Activated T-cell treated with anti-CD3 and anti-CD28 coated beads, Interleukin-2, amount 50 U/mL, for 24 hours (primary cell): ENCODE results near the gene FKBP4.

Experiments
- DNase-seq: peaks from one replicate; pipeline ENCODE4 v3.0.0-alpha.2; 2020
- H3K27ac Mint-ChIP-seq: 2 replicates; pipeline ENCODE4 v1.8.0; 2020; ENCODE audit warnings: mild to moderate bottlenecking, mixed read lengths
- H3K27me3 Mint-ChIP-seq: 2 replicates; pipeline ENCODE4 v1.8.0; 2020; ENCODE audit warnings: mixed read lengths
- H3K36me3 Mint-ChIP-seq: 2 replicates; pipeline ENCODE4 v1.8.0; 2020; ENCODE audit warnings: low read depth, mixed read lengths
- H3K4me1 Mint-ChIP-seq: 2 replicates; pipeline ENCODE4 v1.8.0; 2020; ENCODE audit warnings: low read depth, mixed read lengths
- H3K4me3 Mint-ChIP-seq: 2 replicates; pipeline ENCODE4 v1.8.0; 2020; ENCODE audit warnings: mild to moderate bottlenecking, moderate library complexity, mixed read lengths
- H3K9me3 Mint-ChIP-seq: 2 replicates; pipeline ENCODE4 v1.8.0; 2020; ENCODE audit warnings: mixed read lengths

Gene FKBP4

GRCh38 chr12:2813214-2814185 lies 18.7 kb downstream of the FKBP4 start:
- peaks cover 34% of the 10 kb centered on the region for H3K4me1 Mint-ChIP-seq
- no peaks in the 10 kb centered on the region for H3K27me3 Mint-ChIP-seq
- peak overlapping the region; percentile 100 for H3K27ac Mint-ChIP-seq
- no peaks in the 10 kb centered on the region for H3K9me3 Mint-ChIP-seq
- peaks cover 56% of the 10 kb centered on the region for H3K36me3 Mint-ChIP-seq
- H3K4me3 Mint-ChIP-seq: peak overlapping the region; percentile 99
- no peak for DNase-seq

- H3K9me3 Mint-ChIP-seq: no peaks in the 10 kb centered on the region
- no peak overlapping the region for H3K4me3 Mint-ChIP-seq
- no peak overlapping the region for H3K27ac Mint-ChIP-seq
- no peak for DNase-seq
- H3K4me1 Mint-ChIP-seq: peaks cover 12% of the 10 kb centered on the region
- peaks cover 88% of the 10 kb centered on the region for H3K36me3 Mint-ChIP-seq
- H3K27me3 Mint-ChIP-seq: no peaks in the 10 kb centered on the region
Measured at GRCh38 chr12:2819810-2820209, 25.0 kb downstream of the FKBP4 start.

- no peak overlapping the region for H3K27ac Mint-ChIP-seq
- peaks cover 7% of the 10 kb centered on the region for H3K4me1 Mint-ChIP-seq
- H3K27me3 Mint-ChIP-seq: no peaks in the 10 kb centered on the region
- peaks cover 90% of the 10 kb centered on the region for H3K36me3 Mint-ChIP-seq
- no peaks in the 10 kb centered on the region for H3K9me3 Mint-ChIP-seq
- H3K4me3 Mint-ChIP-seq: no peak overlapping the region
- no peak for DNase-seq
Measured at GRCh38 chr12:2820432-2820831, 25.7 kb downstream of the FKBP4 start.

GRCh38 chr12:2823483-2823882 lies 28.7 kb downstream of the FKBP4 start:
- no peaks in the 10 kb centered on the region for H3K27me3 Mint-ChIP-seq
- DNase-seq: no peak
- H3K4me1 Mint-ChIP-seq: no peaks in the 10 kb centered on the region
- H3K36me3 Mint-ChIP-seq: peaks cover 96% of the 10 kb centered on the region
- no peak overlapping the region for H3K4me3 Mint-ChIP-seq
- no peak overlapping the region for H3K27ac Mint-ChIP-seq
- no peaks in the 10 kb centered on the region for H3K9me3 Mint-ChIP-seq

GRCh38 chr12:2824541-2824940 lies 29.8 kb downstream of the FKBP4 start:
- DNase-seq: no peak
- no peaks in the 10 kb centered on the region for H3K4me1 Mint-ChIP-seq
- H3K9me3 Mint-ChIP-seq: no peaks in the 10 kb centered on the region
- H3K36me3 Mint-ChIP-seq: peaks cover 99% of the 10 kb centered on the region
- H3K27ac Mint-ChIP-seq: no peak overlapping the region
- no peaks in the 10 kb centered on the region for H3K27me3 Mint-ChIP-seq
- H3K4me3 Mint-ChIP-seq: no peak overlapping the region

- Mint-ChIP-seq H3K36me3 (peaks cover 96% of the 10 kb centered on the region), H3K4me1 (no peaks in the 10 kb centered on the region), H3K9me3 (no peaks in the 10 kb centered on the region), H3K27ac (no peak overlapping the region), H3K4me3 (no peak overlapping the region), H3K27me3 (no peaks in the 10 kb centered on the region)
- no peak for DNase-seq
Measured at GRCh38 chr12:2825132-2825531, 30.4 kb downstream of the FKBP4 start.

- Mint-ChIP-seq H3K4me1 (no peaks in the 10 kb centered on the region), H3K36me3 (peaks cover 96% of the 10 kb centered on the region), H3K27ac (no peak overlapping the region), H3K9me3 (no peaks in the 10 kb centered on the region), H3K27me3 (no peaks in the 10 kb centered on the region), H3K4me3 (no peak overlapping the region)
- DNase-seq: no peak
Measured at GRCh38 chr12:2826036-2826435, 31.3 kb downstream of the FKBP4 start.

- Mint-ChIP-seq H3K4me3 (no peak overlapping the region), H3K36me3 (peaks cover 94% of the 10 kb centered on the region), H3K27me3 (no peaks in the 10 kb centered on the region), H3K27ac (peak overlapping the region; percentile 53), H3K9me3 (no peaks in the 10 kb centered on the region), H3K4me1 (no peaks in the 10 kb centered on the region)
- DNase-seq: no peak
Measured at GRCh38 chr12:2826721-2827515, 32.1 kb downstream of the FKBP4 start.

GRCh38 chr12:2829275-2829674 lies 34.5 kb downstream of the FKBP4 start:
- Mint-ChIP-seq H3K27me3 (no peaks in the 10 kb centered on the region), H3K9me3 (no peaks in the 10 kb centered on the region), H3K36me3 (peaks cover 79% of the 10 kb centered on the region), H3K4me1 (peaks cover 4% of the 10 kb centered on the region), H3K27ac (no peak overlapping the region), H3K4me3 (no peak overlapping the region)
- no peak for DNase-seq

- Mint-ChIP-seq H3K27me3 (no peaks in the 10 kb centered on the region), H3K4me3 (no peak overlapping the region), H3K4me1 (peaks cover 6% of the 10 kb centered on the region), H3K27ac (peak overlapping the region; percentile 13), H3K36me3 (peaks cover 60% of the 10 kb centered on the region), H3K9me3 (no peaks in the 10 kb centered on the region)
- DNase-seq: no peak
Measured at GRCh38 chr12:2832550-2833127, 37.9 kb downstream of the FKBP4 start.

GRCh38 chr12:2833327-2833726 lies 38.6 kb downstream of the FKBP4 start:
- no peak overlapping the region for H3K27ac Mint-ChIP-seq
- H3K4me3 Mint-ChIP-seq: no peak overlapping the region
- H3K27me3 Mint-ChIP-seq: no peaks in the 10 kb centered on the region
- no peaks in the 10 kb centered on the region for H3K9me3 Mint-ChIP-seq
- H3K36me3 Mint-ChIP-seq: peaks cover 60% of the 10 kb centered on the region
- H3K4me1 Mint-ChIP-seq: peaks cover 6% of the 10 kb centered on the region
- no peak for DNase-seq

GRCh38 chr12:2833810-2834209 lies 39.0 kb downstream of the FKBP4 start:
- Mint-ChIP-seq H3K27ac (no peak overlapping the region), H3K4me1 (peaks cover 6% of the 10 kb centered on the region), H3K4me3 (no peak overlapping the region), H3K27me3 (no peaks in the 10 kb centered on the region), H3K9me3 (no peaks in the 10 kb centered on the region), H3K36me3 (peaks cover 60% of the 10 kb centered on the region)
- DNase-seq: no peak

- Mint-ChIP-seq H3K9me3 (no peaks in the 10 kb centered on the region), H3K36me3 (peaks cover 61% of the 10 kb centered on the region), H3K4me1 (peaks cover 6% of the 10 kb centered on the region), H3K27ac (no peak within 1 kb of the TSS), H3K4me3 (no peak within 1 kb of the TSS), H3K27me3 (no peaks in the 10 kb centered on the region)
- no peak for DNase-seq
Measured at GRCh38 chr12:2834581-2835491, 40.1 kb downstream of the FKBP4 start, which contains the start of gene NRIP2. TSS of gene NRIP2 (minus strand) at chr12:2835035. CDS start at chr12:2834983, 52 bp downstream.
